Colonic mucosa (tissue), 4 donors: Measurements from ENCODE around the gene MLYCD. TPM values are rescaled to one million over a fixed set of nuclear protein-coding genes. Genes with fewer than 3 reads are reported as not detected.

Experiments used
- DNase-seq: peaks from one replicate; pipeline ENCODE4 v3.0.0-alpha.2; 2020
- H3K27ac ChIP-seq: fragments of 200-600 bp; one replicate; pipeline ENCODE4 v1.8.0; 2021
- H3K27me3 ChIP-seq: fragments of 200-600 bp; one replicate; pipeline ENCODE4 v1.8.0; 2021
- H3K36me3 ChIP-seq: fragments of 200-600 bp; one replicate; pipeline ENCODE4 v1.8.0; 2021
- H3K4me1 ChIP-seq: fragments of 200-600 bp; one replicate; pipeline ENCODE4 v1.8.0; 2021; ENCODE audit warnings: mild to moderate bottlenecking
- H3K4me3 ChIP-seq: fragments of 200-600 bp; one replicate; pipeline ENCODE4 v1.8.0; 2021
- H3K9ac ChIP-seq, 2 donors: one replicate each; pipeline ENCODE4 v1.7.0; 2013; ENCODE audit warnings: control low read depth in 2 of 2, low read depth in 2 of 2, low read length in 2 of 2
- H3K9me3 ChIP-seq: fragments of 200-600 bp; one replicate; pipeline ENCODE4 v1.8.0; 2021
- CTCF ChIP-seq: fragments of 200-600 bp; IDR thresholded peaks from one replicate; pipeline ENCODE4 v1.8.0; 2022; ENCODE audit warnings: antibody characterized with exemption, mild to moderate bottlenecking
- intact Hi-C: fragments of 100-400 bp; cut with DNase I; formaldehyde crosslinking; loops from one replicate; pipeline ENCODE4 v1.14.1; 2022
- total RNA-seq, 2 donors: library from RNA; stranded (reverse); fragmentation: NEBNext Ultra II Directional in 1 of 2; extraction: Animal tissue kit (Norgen Biotek cat#: 25700) in 1 of 2; gene quantifications; one replicate each; pipeline ENCODE4 v1.2.1, GENCODE V29; 2021
- donor health status: healthy.
- donor health status: DM: no; HTN: no; CAD: no.
- donor health status: DM: no; HTN: no; CAD: no.

The MLYCD gene
- total RNA-seq, 2 donors from 2014 or later = 5.5 to 10.6 TPM

GRCh38 chr16:83895942-83896341 lies 3.0 kb upstream of the MLYCD start:
- H3K27ac ChIP-seq = no peak overlapping the region
- peaks cover 5% of the 10 kb centered on the region for H3K4me1 ChIP-seq
- TF ChIP-seq CTCF = no peak
- H3K4me3 ChIP-seq = no peak overlapping the region
- no peaks in the 10 kb centered on the region for H3K9me3 ChIP-seq
- DNase-seq = no peak
- no peaks in the 10 kb centered on the region for H3K27me3 ChIP-seq
- intact Hi-C loops = no loop called here
- no peak overlapping the region for H3K9ac ChIP-seq
- no peaks in the 10 kb centered on the region for H3K36me3 ChIP-seq

- peak; percentile 47 for DNase-seq
- Histone ChIP-seq H3K27ac (peak overlapping the region; percentile 84), H3K27me3 (no peaks in the 10 kb centered on the region), H3K9me3 (no peaks in the 10 kb centered on the region), H3K4me3 (peak overlapping the region; percentile 82), H3K9ac (peak overlapping the region; percentile 61 to 96), H3K36me3 (no peaks in the 10 kb centered on the region), H3K4me1 (peaks cover 5% of the 10 kb centered on the region)
- no peak for TF ChIP-seq CTCF
- intact Hi-C loops = no loop called here
Measured at GRCh38 chr16:83899272-83899897, 470 bp downstream of the MLYCD start.

- H3K27ac ChIP-seq = peak overlapping the region; percentile 84
- intact Hi-C loops = no loop called here
- H3K36me3 ChIP-seq = no peaks in the 10 kb centered on the region
- no peaks in the 10 kb centered on the region for H3K9me3 ChIP-seq
- peaks cover 5% of the 10 kb centered on the region for H3K4me1 ChIP-seq
- DNase-seq = no peak
- H3K9ac ChIP-seq = peak overlapping the region; percentile 61 to 96
- TF ChIP-seq CTCF = no peak
- H3K27me3 ChIP-seq = no peaks in the 10 kb centered on the region
- peak overlapping the region; percentile 82 for H3K4me3 ChIP-seq
Measured at GRCh38 chr16:83899978-83900377, 1.1 kb downstream of the MLYCD start.

GRCh38 chr16:83900571-83900970 lies 1.7 kb downstream of the MLYCD start:
- intact Hi-C loops = no loop called here
- H3K27ac ChIP-seq = no peak overlapping the region
- H3K4me3 ChIP-seq = no peak overlapping the region
- no peak for TF ChIP-seq CTCF
- no peak overlapping the region for H3K9ac ChIP-seq
- no peaks in the 10 kb centered on the region for H3K27me3 ChIP-seq
- DNase-seq = no peak
- H3K4me1 ChIP-seq = peaks cover 5% of the 10 kb centered on the region
- no peaks in the 10 kb centered on the region for H3K36me3 ChIP-seq
- H3K9me3 ChIP-seq = no peaks in the 10 kb centered on the region

GRCh38 chr16:83901101-83901500 lies 2.2 kb downstream of the MLYCD start:
- intact Hi-C loops = no loop called here
- no peak overlapping the region for H3K27ac ChIP-seq

More at GRCh38 chr16:83901101-83901500, 2.2 kb downstream of the MLYCD start:
- Histone ChIP-seq H3K36me3 (no peaks in the 10 kb centered on the region), H3K9me3 (no peaks in the 10 kb centered on the region), H3K9ac (no peak overlapping the region), H3K4me3 (no peak overlapping the region), H3K4me1 (peaks cover 5% of the 10 kb centered on the region), H3K27me3 (no peaks in the 10 kb centered on the region)
- no peak for TF ChIP-seq CTCF
- DNase-seq = no peak
